Breast epithelium (tissue), 4 donors: Measurements from ENCODE around the gene POU2F2. TPM values are rescaled to one million over a fixed set of nuclear protein-coding genes. Genes with fewer than 3 reads are reported as not detected.

Source experiments
- DNase-seq, 2 donors: peaks; one replicate each; pipeline ENCODE4 v3.0.0-alpha.2; 2019; ENCODE audit warnings: low spot score in 2 of 2
- H3K27ac ChIP-seq, 2 donors: fragments of 200-600 bp; sonication (generic) in 1 of 2; one replicate each; pipeline ENCODE4 v1.5.1; 2016 to 2019; ENCODE audit warnings: mild to moderate bottlenecking in 1 of 2
- H3K27me3 ChIP-seq, 2 donors: fragments of 200-600 bp; sonication (generic) in 1 of 2; one replicate each; pipeline versions ENCODE4 v1.5.1 to v1.6.0; 2017 to 2019; ENCODE audit warnings: control low read depth in 1 of 2, mild to moderate bottlenecking in 1 of 2
- H3K36me3 ChIP-seq: fragments of 200-600 bp; one replicate; pipeline ENCODE4 v1.5.1; 2019
- H3K4me1 ChIP-seq, 2 donors: fragments of 200-600 bp; sonication (generic); one replicate each; pipeline ENCODE4 v1.5.1; 2016 to 2019; ENCODE audit warnings: control low read depth in 1 of 2
- H3K4me3 ChIP-seq, 3 donors: fragments of 200-600 bp; sonication (generic); 1 replicate in 2 of 3; 2 replicates in 1 of 3; pipeline ENCODE4 v1.5.1; 2016 to 2019; ENCODE audit warnings: mild to moderate bottlenecking in 3 of 3, moderate library complexity in 2 of 3
- H3K9me3 ChIP-seq, 2 donors: fragments of 200-600 bp; sonication (generic) in 1 of 2; one replicate each; pipeline ENCODE4 v1.5.1; 2016 to 2019; ENCODE audit warnings: control low read depth in 1 of 2
- POLR2A ChIP-seq: fragments of 450-650 bp; IDR thresholded peaks from one replicate; pipeline ENCODE4 v1.6.1; 2016; ENCODE audit warnings: antibody characterized with exemption, mild to moderate bottlenecking, moderate library complexity
- POLR2AphosphoS5 ChIP-seq, 3 donors: sonication (generic); formaldehyde crosslinking; IDR thresholded peaks; one replicate each; pipeline ENCODE4 v1.6.1; 2017; ENCODE audit warnings: antibody characterized with exemption in 3 of 3
- intact Hi-C: fragments of 100-400 bp; cut with DNase I; formaldehyde crosslinking; loops from one replicate; pipeline ENCODE4 v1.15.1; 2023; ENCODE audit warnings: low total_unique reads
- total RNA-seq, 3 donors: library from RNA; depleted of rRNA; stranded (reverse); fragments of >200 nt; gene quantifications; one replicate each; pipeline ENCODE4 v1.1.0, GENCODE V29; 2016
- TF ChIP-seq, protein P1 (sequence below), 3 donors: fragments of 450-650 bp; IDR thresholded peaks; one replicate each; pipeline ENCODE4 v1.5.1; 2016 to 2017; ENCODE audit warnings: antibody characterized with exemption in 3 of 3, mild to moderate bottlenecking in 3 of 3, moderate library complexity in 3 of 3

The POU2F2 gene
- total RNA-seq, 3 donors from 2014 or later = 1.2 to 2.9 (median 1.6) TPM

DNA sequence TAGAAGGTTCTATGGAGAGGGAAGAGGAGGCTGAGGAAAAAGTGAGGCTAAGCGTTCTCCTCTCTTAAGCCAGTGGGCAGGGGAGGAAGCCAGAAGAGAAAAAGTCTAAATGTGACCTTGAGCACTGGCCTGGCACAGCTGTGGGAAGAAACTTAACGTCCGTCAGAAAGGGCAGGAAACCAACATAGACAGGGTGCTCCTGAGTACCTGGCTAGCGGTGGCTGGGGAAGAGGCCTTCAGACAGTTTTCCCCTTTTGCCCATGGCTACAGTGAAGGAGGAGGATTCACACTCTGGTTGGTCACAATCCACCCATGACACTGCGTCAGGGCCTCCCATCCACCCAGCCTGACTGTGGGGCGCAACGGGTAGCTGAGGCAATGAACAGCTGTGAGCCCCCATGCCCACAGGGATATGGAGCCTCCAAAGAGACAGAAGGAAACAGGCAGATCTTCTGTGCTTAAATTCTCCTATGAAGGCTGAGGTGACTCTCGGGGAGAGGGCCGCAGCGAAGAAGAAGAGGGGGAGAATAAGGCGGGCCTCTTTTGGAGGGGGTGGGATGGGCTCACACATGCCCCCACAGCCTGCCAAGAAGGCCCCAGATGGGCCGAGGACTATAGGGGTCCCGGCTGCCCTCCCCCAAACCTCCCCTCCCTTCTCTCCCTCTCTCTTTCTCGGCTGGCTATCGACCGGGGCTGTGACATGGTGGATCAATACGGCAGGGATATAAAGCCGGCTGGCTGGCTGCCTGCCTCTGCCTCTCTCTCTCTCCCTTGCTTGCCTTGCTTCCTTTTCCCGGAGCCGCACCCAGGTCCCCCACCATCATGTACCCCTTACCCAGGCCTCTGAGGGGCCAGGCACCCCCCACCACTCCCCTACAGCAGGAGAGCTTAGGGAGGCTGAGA lies 19.8 kb upstream of the POU2F2 start:
- DNase-seq = no peak
- H3K4me3 ChIP-seq = no peak overlapping the region
- H3K27ac ChIP-seq = no peak overlapping the region
- H3K4me1 ChIP-seq = no peaks in the 10 kb centered on the region
- no peaks in the 10 kb centered on the region for H3K36me3 ChIP-seq
- H3K27me3 ChIP-seq = peaks cover 0 to 34% of the 10 kb centered on the region in 2 donors
- TF ChIP-seq POLR2A = no peak
- TF ChIP-seq, protein P1, sequence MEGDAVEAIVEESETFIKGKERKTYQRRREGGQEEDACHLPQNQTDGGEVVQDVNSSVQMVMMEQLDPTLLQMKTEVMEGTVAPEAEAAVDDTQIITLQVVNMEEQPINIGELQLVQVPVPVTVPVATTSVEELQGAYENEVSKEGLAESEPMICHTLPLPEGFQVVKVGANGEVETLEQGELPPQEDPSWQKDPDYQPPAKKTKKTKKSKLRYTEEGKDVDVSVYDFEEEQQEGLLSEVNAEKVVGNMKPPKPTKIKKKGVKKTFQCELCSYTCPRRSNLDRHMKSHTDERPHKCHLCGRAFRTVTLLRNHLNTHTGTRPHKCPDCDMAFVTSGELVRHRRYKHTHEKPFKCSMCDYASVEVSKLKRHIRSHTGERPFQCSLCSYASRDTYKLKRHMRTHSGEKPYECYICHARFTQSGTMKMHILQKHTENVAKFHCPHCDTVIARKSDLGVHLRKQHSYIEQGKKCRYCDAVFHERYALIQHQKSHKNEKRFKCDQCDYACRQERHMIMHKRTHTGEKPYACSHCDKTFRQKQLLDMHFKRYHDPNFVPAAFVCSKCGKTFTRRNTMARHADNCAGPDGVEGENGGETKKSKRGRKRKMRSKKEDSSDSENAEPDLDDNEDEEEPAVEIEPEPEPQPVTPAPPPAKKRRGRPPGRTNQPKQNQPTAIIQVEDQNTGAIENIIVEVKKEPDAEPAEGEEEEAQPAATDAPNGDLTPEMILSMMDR (IDR thresholded peaks at IDR 0.05) = no peak
- TF ChIP-seq POLR2AphosphoS5 (IDR thresholded peaks at IDR 0.05) = no peak
- no peaks in the 10 kb centered on the region for H3K9me3 ChIP-seq
- intact Hi-C loops = no loop called here

- no peaks in the 10 kb centered on the region for H3K9me3 ChIP-seq
- no peaks in the 10 kb centered on the region for H3K36me3 ChIP-seq
- H3K4me1 ChIP-seq = no peaks in the 10 kb centered on the region
- no peak overlapping the region for H3K27ac ChIP-seq
- intact Hi-C loops = no loop called here
- H3K4me3 ChIP-seq = no peak overlapping the region
- TF ChIP-seq, protein P1 (IDR thresholded peaks at IDR 0.05) = no peak
- TF ChIP-seq POLR2A = no peak
- no peak for TF ChIP-seq POLR2AphosphoS5 (IDR thresholded peaks at IDR 0.05)
- peaks cover 0 to 34% of the 10 kb centered on the region in 2 donors for H3K27me3 ChIP-seq
- no peak for DNase-seq
Measured at GRCh38 chr19:42150911-42151361, 18.7 kb upstream of the POU2F2 start.

GRCh38 chr19:42150364-42150763 lies 18.1 kb upstream of the POU2F2 start:
- DNase-seq = no peak
- no peaks in the 10 kb centered on the region for H3K9me3 ChIP-seq
- no peaks in the 10 kb centered on the region for H3K4me1 ChIP-seq
- H3K36me3 ChIP-seq = no peaks in the 10 kb centered on the region
- peaks cover 0 to 34% of the 10 kb centered on the region in 2 donors for H3K27me3 ChIP-seq
- no peak overlapping the region for H3K4me3 ChIP-seq
- TF ChIP-seq POLR2A = no peak
- TF ChIP-seq, protein P1 (IDR thresholded peaks at IDR 0.05) = no peak
- TF ChIP-seq POLR2AphosphoS5 (IDR thresholded peaks at IDR 0.05) = no peak
- H3K27ac ChIP-seq = no peak overlapping the region
- intact Hi-C loops = no loop called here

DNA sequence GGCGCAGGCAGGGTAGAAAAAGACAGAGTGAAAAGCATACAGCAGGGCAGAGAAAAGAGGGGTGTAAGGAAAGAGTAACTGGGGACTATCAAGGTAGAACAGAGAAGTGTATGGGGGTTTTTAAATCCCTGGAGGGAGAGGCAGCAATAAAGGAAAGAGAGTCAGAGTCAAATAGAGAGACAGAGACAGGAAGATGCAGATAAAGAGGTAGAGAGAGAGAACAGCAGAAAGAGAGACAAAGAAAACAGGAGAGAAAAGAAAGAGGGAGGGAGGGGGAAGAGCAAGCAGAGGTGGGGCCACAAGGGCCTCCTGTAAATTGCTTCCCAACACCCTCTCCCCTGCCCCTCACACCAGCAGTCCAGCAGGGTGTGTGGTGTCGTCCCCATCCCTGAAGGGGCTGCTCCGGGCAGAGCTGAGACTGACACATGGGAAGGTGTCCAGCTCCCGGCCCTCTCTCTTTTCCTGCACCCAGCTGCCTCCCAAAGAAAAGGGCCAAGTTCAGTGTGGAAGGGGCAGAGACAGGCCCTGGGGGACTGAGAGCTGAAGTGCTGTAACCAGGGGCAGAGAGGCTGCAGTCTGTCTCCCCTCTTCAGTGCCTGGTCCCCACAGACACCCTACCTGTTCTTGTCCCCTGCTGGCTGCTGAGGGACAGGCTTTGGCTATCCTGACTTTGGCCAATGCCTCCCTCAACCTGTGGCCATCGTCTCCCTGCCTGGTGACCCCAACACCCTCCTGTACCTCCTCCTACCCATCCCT lies 17.4 kb upstream of the POU2F2 start:
- intact Hi-C loops = no loop called here
- Histone ChIP-seq H3K4me1 (no peaks in the 10 kb centered on the region), H3K4me3 (no peak overlapping the region), H3K27ac (no peak overlapping the region), H3K9me3 (no peaks in the 10 kb centered on the region), H3K27me3 (peaks cover 0 to 33% of the 10 kb centered on the region in 2 donors), H3K36me3 (no peaks in the 10 kb centered on the region)
- no peak for DNase-seq
- TF ChIP-seq, protein P1 (IDR thresholded peaks at IDR 0.05) = no peak
- TF ChIP-seq POLR2A (no peak), POLR2AphosphoS5 (IDR thresholded peaks at IDR 0.05) (no peak)
